Activated naive CD8-positive, alpha-beta T cell treated with anti-CD3 and anti-CD28 coated beads, Interleukin-2, amount 50 U/mL, for 24 hours (primary cell): Measurements from ENCODE around the gene BBC3.

Experiments used
- ATAC-seq: fragments of 150-1000 bp; cut with Tn5 transposase; one replicate; pipeline ENCODE4 v1.10.0; 2021
- DNase-seq: peaks from one replicate; pipeline ENCODE4 v3.0.0; 2021
- H3K27ac Mint-ChIP-seq: one replicate; pipeline ENCODE4 v1.8.0; 2021; ENCODE audit warnings: mild to moderate bottlenecking, mixed read lengths
- H3K27me3 Mint-ChIP-seq: one replicate; pipeline ENCODE4 v1.8.0; 2021; ENCODE audit warnings: mixed read lengths
- H3K36me3 Mint-ChIP-seq: one replicate; pipeline ENCODE4 v1.8.0; 2021; ENCODE audit warnings: low read depth, mixed read lengths
- H3K4me1 Mint-ChIP-seq: one replicate; pipeline ENCODE4 v1.8.0; 2021; ENCODE audit warnings: mixed read lengths
- H3K4me3 Mint-ChIP-seq: one replicate; pipeline ENCODE4 v1.8.0; 2021; ENCODE audit warnings: mild to moderate bottlenecking, moderate library complexity, mixed read lengths
- H3K9me3 Mint-ChIP-seq: one replicate; pipeline ENCODE4 v1.8.0; 2021; ENCODE audit warnings: mixed read lengths

BBC3 gene

DNA sequence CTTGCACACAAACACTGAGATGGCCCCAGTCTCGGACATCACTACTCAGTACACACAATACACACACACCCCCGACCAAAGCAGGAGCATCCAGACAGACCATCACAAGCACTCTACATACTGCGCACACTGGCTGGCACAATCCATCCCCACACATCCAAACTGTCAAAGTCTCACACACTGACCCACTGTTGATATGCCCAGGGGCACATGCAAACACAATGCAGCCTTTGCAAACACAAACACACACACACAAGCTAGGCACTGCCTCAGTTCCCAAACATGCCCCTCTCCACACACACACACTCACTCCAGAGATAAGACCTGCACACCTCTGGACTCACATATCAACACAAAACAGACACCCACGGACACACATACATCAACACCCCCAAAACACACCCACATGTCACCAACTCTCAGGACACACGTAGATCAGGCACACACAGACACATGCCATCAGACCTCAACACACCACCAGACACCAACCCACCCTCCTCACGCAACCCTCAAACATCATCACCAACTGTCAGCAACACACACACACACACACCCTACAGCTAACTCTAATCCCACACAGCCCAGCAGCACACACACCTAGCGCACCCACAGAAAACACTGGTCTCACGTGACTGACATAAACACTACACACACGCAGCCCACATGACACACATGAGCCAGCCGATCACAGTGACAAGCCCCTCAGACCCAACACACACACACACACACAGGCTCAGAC, 1.9 kb downstream of the BBC3 start:
- ATAC-seq (no peak), DNase-seq (peak; percentile 27)
- peaks cover 3% of the 10 kb centered on the region for H3K9me3 Mint-ChIP-seq
- peaks cover 4% of the 10 kb centered on the region for H3K36me3 Mint-ChIP-seq
- no peaks in the 10 kb centered on the region for H3K27me3 Mint-ChIP-seq
- H3K27ac Mint-ChIP-seq, result no peak overlapping the region
- peaks cover 38% of the 10 kb centered on the region for H3K4me1 Mint-ChIP-seq
- H3K4me3 Mint-ChIP-seq, result no peak overlapping the region

DNA sequence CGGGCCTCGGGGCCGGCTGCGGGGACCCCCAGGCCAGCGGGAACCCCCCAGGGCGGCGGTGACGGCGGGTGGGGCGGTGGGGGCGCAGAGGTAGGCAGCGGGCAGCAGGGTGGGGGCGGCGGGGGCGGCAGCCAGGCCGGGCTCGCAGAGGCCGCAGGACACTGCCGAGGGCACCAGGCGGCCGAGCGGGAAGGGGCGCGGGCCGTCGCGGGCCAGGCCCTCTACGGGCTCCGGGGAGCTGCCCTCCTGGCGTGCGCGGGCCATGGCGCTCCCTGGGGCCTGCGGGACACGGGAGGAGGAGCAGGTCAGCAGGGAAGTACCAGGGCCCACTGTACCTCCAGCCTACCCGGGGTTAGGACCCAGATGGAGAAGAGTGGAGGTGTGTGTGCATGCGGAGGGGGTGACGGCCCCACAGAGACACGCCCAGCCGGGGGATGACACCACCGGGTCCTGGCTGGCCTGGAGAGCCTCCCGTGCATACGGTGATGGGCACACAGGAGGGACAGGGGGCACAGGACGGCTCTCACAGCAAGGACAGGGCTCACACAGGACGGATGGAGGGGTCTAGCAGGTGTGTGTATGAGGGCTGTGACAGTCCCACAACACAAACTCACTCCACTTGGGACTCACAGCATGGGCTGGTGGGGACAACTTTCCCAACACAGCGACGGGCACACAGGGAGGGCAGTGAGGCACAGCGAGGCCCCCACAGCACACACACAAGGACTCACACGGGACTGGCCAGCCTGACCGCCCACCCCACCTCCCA, 2.6 kb downstream of the BBC3 start:
- peaks cover 3% of the 10 kb centered on the region for H3K9me3 Mint-ChIP-seq
- H3K27me3 Mint-ChIP-seq, result no peaks in the 10 kb centered on the region
- H3K4me3 Mint-ChIP-seq, result peak overlapping the region; percentile 76
- peaks cover 38% of the 10 kb centered on the region for H3K4me1 Mint-ChIP-seq
- ATAC-seq (peak; percentile 2), DNase-seq (peak; percentile 62)
- peaks cover 4% of the 10 kb centered on the region for H3K36me3 Mint-ChIP-seq
- no peak overlapping the region for H3K27ac Mint-ChIP-seq

DNA sequence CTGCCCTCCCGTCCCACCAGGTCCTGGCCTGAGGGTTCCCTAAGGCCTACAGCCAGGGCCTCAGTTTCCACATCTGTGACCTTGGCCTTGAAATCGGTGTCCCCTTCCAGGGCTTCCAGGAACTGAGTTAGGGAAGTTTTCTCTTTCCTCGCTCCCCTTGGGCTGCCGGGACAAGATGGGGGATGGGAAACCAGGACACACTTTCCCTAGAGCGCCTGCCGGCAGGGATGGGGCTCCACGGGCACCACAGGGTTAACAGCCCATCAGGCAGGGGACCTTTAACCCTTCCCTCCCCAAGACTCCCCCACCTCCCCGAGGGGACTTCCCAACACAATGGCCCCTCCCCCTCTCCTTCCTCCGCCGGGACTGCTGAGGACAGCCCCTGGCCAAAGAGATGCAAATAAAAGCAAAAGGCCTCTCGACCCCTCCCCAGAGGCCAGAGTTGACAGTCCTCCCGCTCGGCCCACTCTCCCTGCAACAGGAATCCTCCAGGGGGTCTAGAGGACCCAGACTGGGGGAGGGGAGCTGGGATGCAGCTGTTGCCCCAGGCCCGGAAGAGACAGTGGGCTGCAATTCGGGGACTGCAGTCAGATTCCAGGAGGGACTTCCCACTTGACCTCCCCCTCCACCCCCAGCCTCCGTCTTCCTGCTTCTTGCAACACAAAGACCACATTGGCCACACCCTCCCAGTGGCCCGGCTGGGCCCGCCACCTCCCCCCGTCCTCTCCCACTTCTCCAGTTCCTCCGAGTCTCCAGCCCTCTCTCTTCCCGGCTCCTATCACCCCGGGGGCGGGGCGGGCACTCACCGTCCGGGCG, 3.4 kb downstream of the BBC3 start:
- peaks cover 32% of the 10 kb centered on the region for H3K4me1 Mint-ChIP-seq
- peaks cover 4% of the 10 kb centered on the region for H3K36me3 Mint-ChIP-seq
- H3K4me3 Mint-ChIP-seq, result peak overlapping the region; percentile 76
- H3K27ac Mint-ChIP-seq, result peak overlapping the region; percentile 85
- no peaks in the 10 kb centered on the region for H3K27me3 Mint-ChIP-seq
- H3K9me3 Mint-ChIP-seq, result peaks cover 3% of the 10 kb centered on the region
- DNase-seq, result peak; percentile 72
- no peak for ATAC-seq

DNA sequence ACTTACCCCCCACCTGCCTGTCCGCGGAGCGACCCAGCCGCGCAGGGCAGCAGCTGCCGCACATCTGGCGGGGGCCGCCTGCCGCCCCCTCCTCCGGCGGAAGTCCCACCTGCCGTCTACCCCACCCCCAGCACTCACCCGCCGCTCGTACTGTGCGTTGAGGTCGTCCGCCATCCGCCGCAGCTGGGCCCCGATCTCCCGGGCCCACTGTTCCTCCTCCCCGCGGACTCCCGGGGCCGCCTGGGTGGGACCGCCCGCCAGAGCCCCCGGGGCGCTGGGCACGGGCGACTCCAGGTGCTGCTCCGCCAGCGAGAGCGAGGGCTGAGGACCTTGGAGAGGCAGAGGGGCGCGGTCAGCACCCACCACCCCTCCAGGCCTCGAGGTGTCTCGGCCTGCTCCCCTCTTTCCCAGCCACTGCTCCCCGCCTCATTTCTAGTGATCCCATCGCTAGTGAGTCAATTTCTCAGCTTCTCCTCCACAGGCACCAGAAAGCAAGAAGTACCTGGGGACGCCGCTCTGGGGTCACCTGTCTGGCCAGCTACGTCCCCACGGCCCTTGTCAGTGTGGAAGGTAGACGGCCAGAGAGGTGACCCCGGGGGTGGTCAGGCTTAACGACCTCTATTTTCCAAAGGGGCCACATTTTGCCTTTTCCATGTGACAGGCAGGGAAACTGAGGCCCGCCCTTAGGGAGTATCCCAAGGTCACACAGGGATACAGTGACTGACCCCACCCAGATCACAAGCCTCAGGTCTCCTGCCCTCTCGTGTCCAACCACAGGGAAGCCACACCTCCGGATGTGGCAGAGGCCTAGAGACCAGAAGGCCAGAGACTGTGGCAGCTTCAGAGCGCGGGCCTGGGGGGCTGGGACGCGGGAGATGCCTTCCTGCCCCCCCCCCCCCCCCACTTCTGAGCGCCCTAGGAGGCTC, 4.3 kb downstream of the BBC3 start:
- ATAC-seq (peak; percentile 11), DNase-seq (peak; percentile 68)
- H3K27me3 Mint-ChIP-seq, result no peaks in the 10 kb centered on the region
- H3K4me3 Mint-ChIP-seq, result peak overlapping the region; percentile 76
- peak overlapping the region; percentile 85 for H3K27ac Mint-ChIP-seq
- H3K36me3 Mint-ChIP-seq, result peaks cover 4% of the 10 kb centered on the region
- peaks cover 3% of the 10 kb centered on the region for H3K9me3 Mint-ChIP-seq
- H3K4me1 Mint-ChIP-seq, result peaks cover 24% of the 10 kb centered on the region

DNA sequence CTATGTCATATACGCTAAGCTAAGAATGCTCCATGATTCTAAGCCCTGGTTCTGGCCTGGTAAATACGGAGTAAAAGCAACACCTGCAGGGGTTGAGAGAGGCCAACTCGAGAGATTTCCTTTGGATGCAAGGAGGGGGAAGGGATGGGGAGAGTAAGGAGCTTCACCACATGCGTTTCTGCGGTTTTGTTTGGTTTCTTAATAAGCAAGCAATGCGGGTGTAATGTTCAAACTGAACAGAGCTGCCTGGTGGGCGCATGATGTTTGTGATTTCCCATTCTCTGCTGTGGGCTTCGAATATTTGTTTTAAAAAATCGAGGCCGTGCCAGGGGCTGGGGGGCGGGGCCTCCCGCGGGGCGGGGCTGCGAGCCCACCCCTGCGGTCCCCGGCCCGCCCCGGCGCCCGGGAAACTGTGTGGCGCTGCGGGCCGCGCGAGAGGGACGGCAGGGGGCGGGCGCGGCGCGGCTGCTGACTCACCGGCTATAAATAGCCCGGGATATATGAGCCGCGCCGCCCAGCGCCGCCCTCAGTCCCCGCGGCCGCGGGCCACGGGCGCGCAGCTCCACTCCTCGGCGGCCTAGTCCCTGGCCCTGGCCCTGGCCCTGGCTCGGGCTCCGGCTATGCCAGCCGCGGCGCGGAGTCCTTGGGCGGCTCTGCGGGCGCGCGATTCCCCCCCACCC, 5.1 kb downstream of the BBC3 start:
- peaks cover 3% of the 10 kb centered on the region for H3K9me3 Mint-ChIP-seq
- H3K27me3 Mint-ChIP-seq, result no peaks in the 10 kb centered on the region
- ATAC-seq (peak; percentile 75), DNase-seq (peak; percentile 88)
- peak overlapping the region; percentile 59 for H3K27ac Mint-ChIP-seq
- peak overlapping the region; percentile 76 for H3K4me3 Mint-ChIP-seq
- H3K4me1 Mint-ChIP-seq, result peaks cover 19% of the 10 kb centered on the region
- peaks cover 4% of the 10 kb centered on the region for H3K36me3 Mint-ChIP-seq

DNA sequence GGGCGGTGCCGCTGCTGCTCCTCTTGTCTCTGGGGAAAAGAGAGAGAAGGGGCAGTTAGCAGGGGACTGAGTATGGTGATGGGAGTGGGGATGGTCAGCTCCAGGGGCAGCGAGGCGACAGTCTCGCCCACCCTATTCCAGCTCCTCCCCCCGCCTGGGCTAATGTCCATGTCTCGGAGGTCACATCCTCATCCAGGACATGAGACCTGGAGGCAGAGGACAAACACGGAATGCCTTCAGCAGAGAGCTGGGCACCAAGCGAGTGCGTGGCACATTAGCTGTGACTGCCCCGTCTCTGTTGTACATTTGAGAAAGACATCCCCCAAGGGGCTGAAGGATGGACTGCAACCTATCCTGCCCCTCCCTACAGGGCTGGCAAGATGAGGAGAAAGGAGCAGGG, 9.1 kb downstream of the BBC3 start:
- Mint-ChIP-seq H3K4me1 (peaks cover 9% of the 10 kb centered on the region), H3K9me3 (peaks cover 3% of the 10 kb centered on the region)

DNA sequence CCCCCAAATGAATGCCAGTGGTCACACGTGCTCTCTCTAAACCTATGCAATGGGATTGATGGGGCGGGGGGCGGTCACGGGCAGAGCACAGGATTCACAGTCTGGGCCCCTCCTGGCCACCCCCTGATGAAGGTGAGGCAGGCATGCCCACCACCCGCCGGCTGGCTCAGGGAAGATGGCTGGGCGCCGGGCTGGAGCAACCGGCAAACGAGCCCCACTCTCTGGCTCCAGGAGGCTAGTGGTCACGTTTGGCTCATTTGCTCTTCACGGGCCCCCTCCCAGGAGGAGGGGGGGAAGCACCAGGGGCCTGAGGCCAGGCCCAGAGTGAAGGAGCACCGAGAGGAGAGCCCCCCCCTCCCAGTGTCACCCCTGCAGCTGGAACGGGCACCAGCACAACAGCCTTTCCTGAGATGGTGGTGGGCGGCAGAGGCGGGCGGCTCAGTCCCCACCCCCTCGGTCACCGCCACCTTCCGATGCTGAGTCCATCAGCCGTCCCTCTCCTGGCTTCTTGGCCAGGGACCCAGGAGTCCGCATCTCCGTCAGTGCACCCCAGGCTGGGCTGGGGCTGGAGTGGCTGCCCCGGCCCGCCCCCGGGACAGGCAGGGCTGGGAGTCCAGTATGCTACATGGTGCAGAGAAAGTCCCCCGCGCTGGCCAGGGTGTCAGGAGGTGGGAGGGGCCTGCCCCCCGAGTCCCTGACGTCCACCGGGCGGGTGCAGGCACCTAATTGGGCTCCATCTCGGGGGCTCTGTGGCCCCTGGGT, 9.7 kb downstream of the BBC3 start:
- no peaks in the 10 kb centered on the region for H3K27me3 Mint-ChIP-seq
- no peak overlapping the region for H3K27ac Mint-ChIP-seq
- no peak for ATAC-seq
- DNase-seq, result no peak
- H3K36me3 Mint-ChIP-seq, result peaks cover 4% of the 10 kb centered on the region
- peaks cover 5% of the 10 kb centered on the region for H3K4me1 Mint-ChIP-seq
- no peak overlapping the region for H3K4me3 Mint-ChIP-seq
- H3K9me3 Mint-ChIP-seq, result peaks cover 3% of the 10 kb centered on the region

More for the DNA sequence above, 9.1 kb downstream of the BBC3 start:
- DNase-seq (no peak), ATAC-seq (no peak)
- H3K36me3 Mint-ChIP-seq, result peaks cover 4% of the 10 kb centered on the region
- no peak overlapping the region for H3K4me3 Mint-ChIP-seq
- no peaks in the 10 kb centered on the region for H3K27me3 Mint-ChIP-seq
- H3K27ac Mint-ChIP-seq, result no peak overlapping the region

DNA sequence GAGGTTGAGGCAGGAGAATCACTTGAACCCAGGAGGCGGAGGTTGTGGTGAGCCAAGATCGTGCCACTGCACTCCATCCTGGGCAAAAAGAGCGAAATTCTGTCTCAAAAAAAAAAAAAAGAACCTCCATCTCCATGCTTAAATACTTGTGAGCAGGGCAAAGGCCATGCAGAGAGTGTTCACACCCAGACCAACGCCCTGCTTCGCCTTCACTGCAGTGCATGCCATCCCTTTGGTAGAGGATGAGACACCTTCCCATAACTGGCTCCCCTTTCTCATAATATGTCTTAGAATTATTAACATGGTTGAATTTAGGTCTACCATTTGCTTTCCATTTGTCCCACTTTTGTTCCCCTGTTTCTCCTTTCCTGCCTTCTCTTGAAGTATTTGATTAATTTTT, 15.4 kb downstream of the BBC3 start:
- Mint-ChIP-seq H3K27ac (no peak overlapping the region), H3K9me3 (no peaks in the 10 kb centered on the region), H3K27me3 (no peaks in the 10 kb centered on the region), H3K4me3 (no peak overlapping the region), H3K36me3 (peaks cover 7% of the 10 kb centered on the region), H3K4me1 (peaks cover 7% of the 10 kb centered on the region)
- ATAC-seq (no peak), DNase-seq (no peak)

DNA sequence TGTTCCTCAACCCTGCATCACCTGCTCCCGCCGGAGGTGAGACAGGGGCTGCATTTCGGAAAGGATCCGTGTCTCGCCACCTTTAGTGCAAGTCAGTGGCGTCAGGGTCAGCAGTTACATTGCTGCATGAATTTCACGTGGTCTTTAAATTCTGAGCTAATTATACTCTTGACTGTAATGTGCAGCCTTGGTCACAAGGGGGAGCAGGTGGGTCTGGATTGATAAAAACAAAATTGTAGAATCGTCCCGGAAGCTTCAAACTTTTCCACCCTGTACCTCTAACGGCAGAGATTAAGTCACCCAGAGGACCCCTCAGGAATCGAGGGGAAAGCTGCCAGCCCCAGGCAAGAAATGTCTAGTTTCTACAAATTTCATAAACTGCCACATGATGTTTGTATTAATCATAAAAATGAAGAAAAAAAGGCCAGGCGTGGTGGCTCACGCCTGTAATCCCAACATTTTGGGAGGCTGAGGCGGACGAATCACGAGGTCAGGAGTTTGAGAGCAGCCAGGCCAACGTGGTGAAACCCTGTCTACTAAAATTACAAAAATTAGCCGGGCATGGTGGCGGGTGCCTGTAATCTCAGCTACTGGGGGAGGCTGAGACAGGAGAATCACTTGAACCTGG, 20.2 kb downstream of the BBC3 start:
- Mint-ChIP-seq H3K4me1 (peaks cover 10% of the 10 kb centered on the region), H3K36me3 (peaks cover 35% of the 10 kb centered on the region), H3K27me3 (no peaks in the 10 kb centered on the region), H3K4me3 (no peak overlapping the region), H3K27ac (peak overlapping the region; percentile 89), H3K9me3 (no peaks in the 10 kb centered on the region)
- DNase-seq, result peak; percentile 82
- peak; percentile 74 for ATAC-seq

DNA sequence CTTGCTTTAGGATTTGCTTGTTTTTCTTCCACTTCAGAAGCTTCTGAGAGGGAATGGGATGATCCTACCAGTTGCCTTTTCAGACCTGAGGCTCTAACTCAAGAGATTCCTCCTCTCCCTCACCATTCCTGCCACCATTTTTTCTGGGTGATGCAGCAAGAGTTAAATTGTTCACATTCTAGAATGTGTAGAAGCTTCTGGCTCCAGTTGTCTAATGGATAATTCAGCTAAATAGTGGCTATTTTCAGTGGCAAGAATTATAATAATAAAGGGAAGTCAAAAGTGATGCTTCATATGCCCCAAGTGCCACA, 20.9 kb downstream of the BBC3 start:
- no peak overlapping the region for H3K4me3 Mint-ChIP-seq
- no peak for ATAC-seq

DNA sequence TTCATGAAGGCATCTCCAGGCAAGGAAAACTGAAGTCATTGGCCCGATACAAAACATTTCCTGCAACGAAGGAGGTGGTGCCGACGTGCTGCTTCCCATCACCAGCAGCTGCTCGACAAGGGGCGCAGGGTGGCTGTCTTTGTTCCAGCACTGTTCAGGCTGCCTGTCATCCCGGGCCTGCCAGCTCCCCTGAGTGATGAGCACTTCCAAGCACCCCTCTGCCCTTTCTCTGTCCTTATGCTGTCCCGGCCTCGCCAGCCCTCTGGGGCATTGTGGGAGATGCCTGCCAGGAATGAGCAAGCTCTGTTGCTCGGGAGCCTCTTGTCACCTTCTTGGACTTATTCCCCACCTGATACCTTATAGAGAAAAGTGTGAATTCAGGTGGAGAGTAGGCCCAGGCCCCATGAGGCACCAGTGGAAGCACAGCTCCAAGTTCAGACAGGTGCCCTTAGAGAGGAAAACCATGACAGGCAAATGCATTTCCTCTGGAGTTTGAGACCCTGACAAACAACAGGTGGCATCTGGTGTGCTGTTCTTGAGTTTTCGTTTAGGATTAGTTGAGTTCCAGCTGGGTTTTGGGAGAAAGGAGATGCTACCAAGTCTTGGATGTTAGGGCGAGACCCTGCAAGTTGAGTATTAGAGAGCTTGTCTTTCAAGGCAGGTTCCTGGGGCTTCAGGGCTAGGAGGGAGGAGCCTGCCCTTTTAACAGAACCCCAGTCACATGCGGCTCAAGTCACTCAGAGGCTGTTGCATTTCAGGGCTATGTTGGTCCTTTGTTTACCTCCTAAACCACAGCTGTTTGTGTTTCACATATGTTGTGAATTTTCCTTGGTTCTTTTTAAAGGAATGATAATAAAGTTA, 21.4 kb downstream of the BBC3 start:
- Mint-ChIP-seq H3K36me3 (peaks cover 43% of the 10 kb centered on the region), H3K27ac (peak overlapping the region; percentile 39), H3K9me3 (no peaks in the 10 kb centered on the region), H3K4me1 (peaks cover 10% of the 10 kb centered on the region), H3K4me3 (no peak overlapping the region), H3K27me3 (no peaks in the 10 kb centered on the region)
- no peak for DNase-seq
- no peak for ATAC-seq

More for the DNA sequence above, 20.9 kb downstream of the BBC3 start:
- no peak for DNase-seq
- Mint-ChIP-seq H3K4me1 (peaks cover 10% of the 10 kb centered on the region), H3K36me3 (peaks cover 37% of the 10 kb centered on the region), H3K9me3 (no peaks in the 10 kb centered on the region), H3K27me3 (no peaks in the 10 kb centered on the region), H3K27ac (peak overlapping the region; percentile 89)

DNA sequence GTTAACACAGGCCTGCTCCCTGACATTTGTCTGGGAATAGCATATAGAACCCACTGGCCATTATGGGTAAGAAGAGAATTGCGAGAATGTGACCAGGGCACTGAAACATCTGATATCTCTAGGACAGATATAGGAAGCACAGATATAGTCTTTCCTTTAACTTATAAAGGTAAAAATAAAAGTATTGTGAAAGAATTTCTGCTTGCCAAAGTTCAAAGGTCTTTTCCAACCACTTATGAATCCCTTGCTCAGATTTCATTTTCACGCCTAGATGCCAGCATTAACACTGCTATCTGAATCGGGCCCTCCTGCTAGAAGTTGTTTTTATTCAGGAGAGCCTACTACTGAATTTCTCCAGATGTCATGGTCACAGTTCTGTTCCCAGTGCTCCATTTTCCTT, 27.7 kb downstream of the BBC3 start:
- Mint-ChIP-seq H3K4me3 (no peak overlapping the region), H3K27ac (no peak overlapping the region), H3K36me3 (peaks cover 48% of the 10 kb centered on the region), H3K4me1 (no peaks in the 10 kb centered on the region), H3K27me3 (no peaks in the 10 kb centered on the region), H3K9me3 (no peaks in the 10 kb centered on the region)
- ATAC-seq, result no peak
- no peak for DNase-seq
